ENCODE results near the gene QKI. TPM values are rescaled to one million over a fixed set of nuclear protein-coding genes. Genes with fewer than 3 reads are reported as not detected.

Gene QKI
- total and polyA plus RNA-seq, 2 donors (not counting 3 experiments of a cell fraction or from before 2014, with no cell fraction given), result 178 to 232 TPM

- POLR2A ChIA-PET, result no interaction called here
- Histone ChIP-seq H3K9me1 (replicated peaks; ENCODE audit: control insufficient read depth, extremely low read depth, insufficient read depth, low read length) (no peaks in the 10 kb centered on the region), H3K79me2 (ENCODE audit: control insufficient read depth, insufficient read depth, low read length) (peaks cover 33% of the 10 kb centered on the region), H3K9ac (replicated peaks; ENCODE audit: extremely low read depth, insufficient read depth, low read length) (peak overlapping the region; percentile 59), H4K20me1 (replicated peaks; ENCODE audit: control insufficient read depth, extremely low read depth, insufficient read depth, low read length) (no peaks in the 10 kb centered on the region), H3K4me3 (replicated peaks in 1 of 3; ENCODE audit: insufficient read depth in 1 of 3, low read depth in 1 of 3, low read length in 3 of 3) (peak overlapping the region; percentile 64 to 92 (median 70)), H3K27me3 (ENCODE audit: control insufficient read depth in 2 of 2, insufficient read depth in 2 of 2, low read length in 2 of 2) (no peaks in the 10 kb centered on the region), H3K36me3 (ENCODE audit: control insufficient read depth in 2 of 2, extremely low read depth in 1 of 2, insufficient read depth in 2 of 2, low read length in 2 of 2) (no peaks in the 10 kb centered on the region), H3K4me1 (ENCODE audit: control insufficient read depth, extremely low read depth, insufficient read depth, low read length) (peaks cover 14% of the 10 kb centered on the region), H3K27ac (ENCODE audit: insufficient read depth, low read depth, low read length) (peak overlapping the region; percentile 85), H3K9me3 (replicated peaks; ENCODE audit: control insufficient read depth, insufficient read depth, low read length) (no peaks in the 10 kb centered on the region), H2AFZ (ENCODE audit: low read depth, low read length) (peak overlapping the region; percentile 62), H3K4me2 (ENCODE audit: insufficient read depth, low read length) (peak overlapping the region; percentile 90)
- DNase-seq (ENCODE audit: low read depth, low spot score) (no peak), FAIRE-seq (no peak)
- dilution Hi-C loops (cut with MboI; ENCODE audit: extremely low pct_ligation_motif_present, low sequenced_read_pairs), result no loop called here
- TSS peak; percentile 41 for BruUV-seq (replicated peaks)
- peak; percentile 32 for TF ChIP-seq POLR2A (IDR thresholded peaks at IDR 0.05; ENCODE audit: low read depth, low read length)
- TF ChIP-seq POLR2AphosphoS5 (IDR thresholded peaks at IDR 0.05; ENCODE audit: insufficient read depth, low read depth, low read length), result no peak
- intact Hi-C loops (cut with micrococcal nuclease), result loop anchor here (1.0 to 10.0 kb wide), 6 partner anchors 8 to 1002 kb away; partner anchors contain the start of genes PACRG and PRKN
- CTCF ChIA-PET, result interaction anchor here (0.6 to 1.6 kb wide), 5 partner anchors 11 to 212 kb away, joined by 3 to 4 read pairs (median 3); no protein-coding TSS in a partner anchor
Measured at GRCh38 chr6:163412801-163413344, 1.6 kb upstream of the QKI start.

GRCh38 chr6:163413345-163414116 lies 987 bp upstream of the QKI start:
- Histone ChIP-seq H3K36me3 (ENCODE audit: control insufficient read depth in 2 of 2, extremely low read depth in 1 of 2, insufficient read depth in 2 of 2, low read length in 2 of 2) (no peaks in the 10 kb centered on the region), H3K79me2 (ENCODE audit: control insufficient read depth, insufficient read depth, low read length) (peaks cover 39% of the 10 kb centered on the region), H3K27me3 (ENCODE audit: control insufficient read depth in 2 of 2, insufficient read depth in 2 of 2, low read length in 2 of 2) (no peaks in the 10 kb centered on the region), H3K4me3 (replicated peaks in 1 of 3; ENCODE audit: insufficient read depth in 1 of 3, low read depth in 1 of 3, low read length in 3 of 3) (peak overlapping the region; percentile 64 to 92 (median 70)), H3K9ac (replicated peaks; ENCODE audit: extremely low read depth, insufficient read depth, low read length) (peak overlapping the region; percentile 59), H3K4me1 (ENCODE audit: control insufficient read depth, extremely low read depth, insufficient read depth, low read length) (peaks cover 20% of the 10 kb centered on the region), H3K4me2 (ENCODE audit: insufficient read depth, low read length) (peak overlapping the region; percentile 90), H3K27ac (ENCODE audit: insufficient read depth, low read depth, low read length) (peak overlapping the region; percentile 85), H2AFZ (ENCODE audit: low read depth, low read length) (peak overlapping the region; percentile 62), H4K20me1 (replicated peaks; ENCODE audit: control insufficient read depth, extremely low read depth, insufficient read depth, low read length) (peaks cover 3% of the 10 kb centered on the region), H3K9me3 (replicated peaks; ENCODE audit: control insufficient read depth, insufficient read depth, low read length) (no peaks in the 10 kb centered on the region), H3K9me1 (replicated peaks; ENCODE audit: control insufficient read depth, extremely low read depth, insufficient read depth, low read length) (no peaks in the 10 kb centered on the region)
- dilution Hi-C loops (cut with MboI; ENCODE audit: extremely low pct_ligation_motif_present, low sequenced_read_pairs) (no loop called here), intact Hi-C loops (cut with micrococcal nuclease) (loop anchor here (1.0 to 10.0 kb wide), 6 partner anchors 8 to 1001 kb away; partner anchors contain the start of genes PACRG and PRKN)
- no peak for TF ChIP-seq MYC (IDR thresholded peaks at IDR 0.05; ENCODE audit: low read depth, low read length)
- TF ChIP-seq, protein P1, sequence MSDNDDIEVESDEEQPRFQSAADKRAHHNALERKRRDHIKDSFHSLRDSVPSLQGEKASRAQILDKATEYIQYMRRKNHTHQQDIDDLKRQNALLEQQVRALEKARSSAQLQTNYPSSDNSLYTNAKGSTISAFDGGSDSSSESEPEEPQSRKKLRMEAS (IDR thresholded peaks at IDR 0.05; ENCODE audit: insufficient read depth, insufficient read length), result peak; percentile 97
- no peak for TF ChIP-seq CTCF (IDR thresholded peaks at IDR 0.05; ENCODE audit: extremely low read depth in 1 of 2, insufficient read depth in 1 of 2, low read depth in 1 of 2, low read length in 2 of 2)
- no peak for TF ChIP-seq GATA2 (IDR thresholded peaks at IDR 0.05; ENCODE audit: insufficient read depth, insufficient read length, low read depth, low read length)
- TF ChIP-seq POLR2AphosphoS5 (IDR thresholded peaks at IDR 0.05; ENCODE audit: insufficient read depth, low read depth, low read length), result peak; percentile 77
- no peak for TF ChIP-seq FOS (IDR thresholded peaks at IDR 0.05; ENCODE audit: borderline replicate concordance, insufficient read depth, low read length)
- TF ChIP-seq POLR2A (IDR thresholded peaks at IDR 0.05; ENCODE audit: low read depth, low read length), result peak; percentile 1
- TF ChIP-seq JUN (IDR thresholded peaks at IDR 0.05; ENCODE audit: borderline replicate concordance, insufficient read depth, insufficient read length, low read depth), result no peak
- TF ChIP-seq EZH2 (IDR thresholded peaks at IDR 0.05; ENCODE audit: borderline replicate concordance, low read depth, low read length, severe bottlenecking), result no peak
- CTCF ChIA-PET, result interaction anchor here (1.3 kb wide), 1 partner anchor 11 kb away, joined by 3 read pairs; no protein-coding TSS in a partner anchor
- POLR2A ChIA-PET, result no interaction called here
- BruUV-seq (replicated peaks), result no TSS peak
- DNase-seq (ENCODE audit: low read depth, low spot score) (peak; percentile 93), FAIRE-seq (peak; percentile 59)

All from endothelial cell of umbilical vein (primary cell).